GM10266 (cell line): ENCODE results near the gene ANKRD6.

ENCODE experiments used
- DNase-seq: peaks from one replicate; pipeline ENCODE4 v3.0.0; 2012; ENCODE audit errors: extremely low spot score
- TF ChIP-seq, protein P1 (sequence below): IDR thresholded peaks from 2 replicates; pipeline ENCODE4 v1.5.1; 2012; ENCODE audit warnings: mild to moderate bottlenecking, low read depth; ENCODE audit not compliant: control insufficient read depth, insufficient read depth; ENCODE audit errors: missing control alignments

The ANKRD6 gene

DNA sequence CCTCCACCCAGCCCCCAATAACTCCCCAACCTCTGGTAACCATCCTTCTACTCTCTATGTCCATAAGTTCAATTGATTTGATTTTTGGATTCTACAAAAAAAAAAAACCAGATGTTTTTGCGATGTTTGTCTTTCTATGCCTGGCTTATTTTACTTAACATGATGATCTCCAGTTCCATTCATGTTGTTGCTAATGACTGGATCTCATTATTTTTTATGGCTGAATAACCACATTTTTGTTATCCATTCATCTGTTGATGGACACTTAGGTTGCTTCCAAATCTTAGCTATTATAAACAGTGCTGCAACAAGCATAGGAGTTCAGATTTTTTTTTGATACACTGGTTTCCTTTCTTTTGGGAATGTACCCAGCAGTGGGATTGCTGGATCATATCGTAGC lies 106.8 kb downstream of the ANKRD6 start:
- DNase-seq, result no peak
- TF ChIP-seq, protein P1, sequence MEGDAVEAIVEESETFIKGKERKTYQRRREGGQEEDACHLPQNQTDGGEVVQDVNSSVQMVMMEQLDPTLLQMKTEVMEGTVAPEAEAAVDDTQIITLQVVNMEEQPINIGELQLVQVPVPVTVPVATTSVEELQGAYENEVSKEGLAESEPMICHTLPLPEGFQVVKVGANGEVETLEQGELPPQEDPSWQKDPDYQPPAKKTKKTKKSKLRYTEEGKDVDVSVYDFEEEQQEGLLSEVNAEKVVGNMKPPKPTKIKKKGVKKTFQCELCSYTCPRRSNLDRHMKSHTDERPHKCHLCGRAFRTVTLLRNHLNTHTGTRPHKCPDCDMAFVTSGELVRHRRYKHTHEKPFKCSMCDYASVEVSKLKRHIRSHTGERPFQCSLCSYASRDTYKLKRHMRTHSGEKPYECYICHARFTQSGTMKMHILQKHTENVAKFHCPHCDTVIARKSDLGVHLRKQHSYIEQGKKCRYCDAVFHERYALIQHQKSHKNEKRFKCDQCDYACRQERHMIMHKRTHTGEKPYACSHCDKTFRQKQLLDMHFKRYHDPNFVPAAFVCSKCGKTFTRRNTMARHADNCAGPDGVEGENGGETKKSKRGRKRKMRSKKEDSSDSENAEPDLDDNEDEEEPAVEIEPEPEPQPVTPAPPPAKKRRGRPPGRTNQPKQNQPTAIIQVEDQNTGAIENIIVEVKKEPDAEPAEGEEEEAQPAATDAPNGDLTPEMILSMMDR, result no peak

DNA sequence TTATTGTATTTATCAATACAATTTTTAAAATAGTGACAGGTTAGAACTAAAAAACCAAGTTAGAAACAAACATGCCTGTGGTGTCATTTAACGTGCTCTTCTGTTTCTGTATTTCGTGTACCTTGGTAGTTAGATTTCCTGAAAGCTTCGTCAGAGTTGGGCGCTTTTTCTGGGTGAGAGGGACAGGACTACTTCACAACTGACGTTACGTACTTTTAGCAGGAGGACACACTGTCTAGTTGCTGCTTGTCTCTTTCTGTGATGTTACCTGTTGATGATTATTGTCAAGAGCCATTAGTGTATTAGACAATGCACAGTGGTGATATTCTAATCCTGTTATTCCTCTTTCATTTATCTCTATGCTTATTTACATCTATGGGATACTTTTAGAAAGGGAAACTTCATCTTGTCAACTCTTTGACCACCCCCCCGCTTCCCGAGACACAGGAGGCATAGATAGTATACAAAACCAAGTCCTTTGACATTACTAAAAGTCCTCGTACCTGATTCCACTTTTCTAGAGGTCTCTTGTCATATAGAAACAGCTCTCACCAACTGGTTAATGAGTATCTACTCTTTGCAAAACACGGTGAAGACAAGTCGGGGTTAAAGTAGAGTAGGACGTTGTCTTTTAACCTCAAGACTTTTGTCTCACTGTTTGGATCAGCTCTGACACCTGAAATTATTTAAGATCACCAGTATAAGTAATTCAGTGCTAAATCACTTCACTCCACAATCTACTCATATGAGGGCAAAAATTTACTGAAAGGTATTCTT lies 109.3 kb downstream of the ANKRD6 start:
- TF ChIP-seq, protein P1, result no peak

DNA sequence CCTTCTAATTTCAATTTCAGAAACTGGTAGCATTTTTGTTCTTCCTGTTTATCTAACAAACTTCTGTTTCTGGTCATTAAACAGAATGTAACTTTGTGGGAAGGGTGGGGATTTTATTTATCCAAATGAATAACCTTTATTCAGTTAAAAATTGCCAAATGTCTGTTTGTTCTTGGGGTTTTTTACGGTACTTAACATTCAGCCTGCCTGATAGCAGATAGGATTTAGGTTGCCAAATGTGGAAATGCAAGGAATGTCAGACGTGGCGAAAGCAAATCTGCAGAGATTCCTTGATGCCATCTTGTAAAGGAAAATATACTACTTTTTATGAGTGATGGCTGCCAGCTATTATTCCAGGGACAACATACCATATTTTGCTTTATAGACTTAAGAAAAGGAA lies 109.9 kb downstream of the ANKRD6 start:
- no peak for DNase-seq
- TF ChIP-seq, protein P1, result no peak

More for the DNA sequence above, 109.3 kb downstream of the ANKRD6 start:
- DNase-seq, result no peak

DNA sequence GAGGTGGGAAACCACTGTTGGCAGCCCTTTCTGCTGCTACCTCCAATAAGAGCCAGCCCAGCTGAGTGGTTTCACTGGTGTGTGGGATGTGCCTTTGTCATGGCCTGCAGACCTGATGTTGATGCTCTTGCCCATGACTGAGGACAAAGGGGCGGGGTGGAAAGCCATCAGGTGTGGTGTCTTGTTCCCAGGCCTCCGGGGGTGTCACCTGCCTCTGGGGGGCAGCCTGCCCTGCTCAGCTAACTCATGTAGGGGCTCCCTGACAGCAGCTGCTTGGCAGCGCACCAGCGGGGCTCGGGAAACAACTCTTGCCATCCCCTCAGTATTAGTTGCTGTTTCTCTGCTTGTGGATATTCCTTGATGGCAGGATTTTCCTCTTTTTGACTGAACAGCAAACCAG lies 114.3 kb downstream of the ANKRD6 start:
- TF ChIP-seq, protein P1, result no peak
- no peak for DNase-seq

DNA sequence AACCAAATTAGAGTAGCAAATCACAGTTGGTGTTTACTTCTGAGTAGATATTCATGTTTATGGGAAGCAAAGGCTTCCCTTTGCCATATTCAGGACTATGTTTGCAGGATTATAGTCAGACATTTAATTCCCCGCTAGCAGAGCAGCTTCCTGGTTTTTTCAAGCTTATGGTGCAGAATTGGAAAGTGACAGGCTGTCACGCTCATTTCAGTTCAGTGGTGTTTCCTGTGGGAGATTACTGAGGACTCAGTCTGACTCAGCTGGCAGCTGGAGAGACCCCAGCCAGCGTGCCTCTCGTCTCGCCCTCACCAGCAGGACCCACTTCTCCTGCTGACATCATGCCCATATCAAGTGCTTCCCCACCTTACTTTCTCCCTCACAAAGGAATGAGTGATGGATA lies 120.5 kb downstream of the ANKRD6 start:
- TF ChIP-seq, protein P1, result no peak
- DNase-seq, result no peak

DNA sequence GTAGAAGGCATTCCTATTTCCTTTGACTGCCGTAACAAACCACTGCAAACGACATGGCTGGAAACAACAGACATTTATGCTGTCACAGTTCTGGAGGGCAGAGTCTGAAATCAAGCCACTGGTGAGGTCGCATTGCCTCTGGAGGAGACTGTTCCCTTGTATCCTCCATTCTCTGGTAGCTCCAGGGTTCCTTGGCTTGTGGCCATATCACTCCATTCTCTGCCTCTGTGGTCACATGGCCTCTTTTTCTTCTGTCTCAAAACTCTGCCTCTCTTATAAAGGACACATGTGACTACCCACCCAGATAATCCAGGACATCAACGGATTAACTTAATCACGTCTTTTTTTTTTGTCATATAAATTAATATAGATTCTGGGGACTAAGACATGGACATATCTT lies 121.2 kb downstream of the ANKRD6 start:
- DNase-seq, result no peak

DNA sequence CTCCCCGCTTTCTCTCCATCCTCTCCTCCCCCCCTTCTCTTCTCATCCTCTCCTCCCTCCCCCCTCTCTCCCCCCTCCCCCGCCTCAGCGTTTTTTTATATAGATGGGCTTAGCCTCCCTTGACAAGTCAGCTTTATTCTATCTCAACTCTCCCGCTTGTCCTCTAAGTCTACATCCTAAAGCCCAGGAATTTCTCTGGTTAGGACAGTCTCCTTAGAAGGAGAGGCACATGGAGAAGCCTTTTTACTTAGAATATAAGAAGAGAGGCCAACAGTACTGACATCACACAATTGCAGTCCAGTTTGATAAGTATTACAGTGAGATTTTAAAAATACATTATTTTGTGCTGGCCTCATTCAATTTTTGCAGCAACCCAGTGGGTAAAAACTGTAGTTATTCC lies 122.1 kb downstream of the ANKRD6 start:
- TF ChIP-seq, protein P1, result no peak
- DNase-seq, result no peak

More for the DNA sequence above, 121.2 kb downstream of the ANKRD6 start:
- TF ChIP-seq, protein P1, result no peak
